HG02623 (cell line): Measurements from ENCODE around the gene MAN1A1.

Experiments
- ATAC-seq: cut with Tn5 transposase; IDR thresholded peaks from one replicate; pipeline ENCODE4 v1.9.1; 2021; ENCODE audit warnings: moderate library complexity; ENCODE audit not compliant: unreplicated experiment

The MAN1A1 gene

DNA sequence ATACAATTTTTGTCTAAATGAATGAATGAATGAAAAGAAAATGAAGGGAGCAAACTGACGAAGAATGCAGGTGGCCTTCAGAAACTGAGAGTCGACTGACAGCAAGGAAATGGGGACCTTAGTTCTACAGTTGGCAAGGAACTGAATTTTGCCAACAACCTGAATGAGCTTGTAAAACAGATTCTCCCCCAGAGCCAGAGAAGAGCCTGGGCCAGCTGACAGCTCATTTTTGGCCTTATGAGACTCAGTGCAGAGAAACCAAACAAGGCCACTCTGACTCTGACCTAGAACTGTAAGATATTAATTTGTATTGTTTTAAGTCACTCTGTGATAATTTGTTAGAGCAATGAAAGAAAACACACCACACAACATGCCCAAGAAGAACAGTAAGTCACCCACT is 21.8 kb downstream of the MAN1A1 start:
- ATAC-seq = no peak

DNA sequence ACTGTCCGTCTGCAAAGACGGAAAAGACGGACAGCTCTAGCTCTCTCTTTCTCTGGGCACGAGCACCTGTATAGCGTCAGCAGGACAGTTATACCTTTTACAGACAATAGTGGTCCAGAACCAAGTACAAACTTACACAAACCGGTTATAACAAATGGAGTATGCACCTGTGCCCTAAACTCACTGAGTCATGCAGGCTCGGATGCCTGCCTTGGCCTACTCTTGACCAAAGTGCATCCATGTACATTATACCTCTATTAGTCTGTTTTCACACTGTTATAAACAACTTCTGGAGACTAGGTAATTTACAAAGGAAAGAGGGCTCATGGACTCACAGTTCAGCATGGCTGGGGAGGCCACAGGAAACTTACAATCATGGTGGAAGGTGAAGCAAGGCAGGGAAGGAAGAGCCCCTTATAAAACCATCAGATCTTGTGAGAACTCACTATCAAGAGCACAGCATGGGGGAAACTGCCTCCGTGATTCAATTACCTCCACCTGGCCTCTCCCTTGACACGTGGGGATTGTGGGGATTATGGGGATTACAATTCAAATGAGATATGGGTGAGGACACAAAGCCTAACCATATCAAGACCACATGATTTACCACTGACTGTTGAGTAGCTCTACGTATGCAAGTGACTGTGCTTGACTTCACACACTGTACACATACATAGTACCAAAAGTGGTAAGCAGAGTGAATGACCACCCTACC is 23.1 kb downstream of the MAN1A1 start:
- no peak for ATAC-seq

DNA sequence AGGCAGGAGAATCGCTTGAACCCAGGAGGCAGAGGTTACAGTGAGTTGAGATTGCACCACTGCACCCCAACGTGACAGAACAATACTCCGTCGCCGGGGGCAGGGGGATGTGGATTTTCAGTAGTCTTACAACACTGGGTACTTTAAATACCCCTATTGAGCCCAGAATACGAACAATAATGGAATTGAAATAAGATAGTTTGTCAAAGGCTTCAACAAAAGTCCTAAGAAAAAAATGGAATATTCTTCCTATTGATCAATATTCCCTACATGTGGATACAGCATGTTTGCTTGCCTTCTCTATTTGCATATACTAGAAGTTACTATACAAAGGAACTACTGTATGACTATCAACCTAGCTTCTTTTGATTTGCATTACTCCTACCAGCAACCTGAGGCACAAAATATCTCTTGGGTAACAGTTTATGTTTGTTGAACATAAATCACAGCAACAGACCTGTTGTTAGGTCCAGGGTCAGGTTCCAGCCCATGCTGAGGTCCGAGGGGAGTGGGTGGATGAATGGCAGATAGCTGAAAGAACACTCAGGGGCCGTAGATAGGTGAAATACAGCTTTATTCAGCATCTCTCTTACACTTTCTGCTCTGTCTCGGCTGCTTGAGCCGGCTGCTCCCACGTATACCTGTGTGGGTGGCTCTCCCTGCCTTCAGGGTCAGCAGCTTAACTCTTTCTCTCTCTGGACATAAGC is 23.8 kb downstream of the MAN1A1 start:
- no peak for ATAC-seq

DNA sequence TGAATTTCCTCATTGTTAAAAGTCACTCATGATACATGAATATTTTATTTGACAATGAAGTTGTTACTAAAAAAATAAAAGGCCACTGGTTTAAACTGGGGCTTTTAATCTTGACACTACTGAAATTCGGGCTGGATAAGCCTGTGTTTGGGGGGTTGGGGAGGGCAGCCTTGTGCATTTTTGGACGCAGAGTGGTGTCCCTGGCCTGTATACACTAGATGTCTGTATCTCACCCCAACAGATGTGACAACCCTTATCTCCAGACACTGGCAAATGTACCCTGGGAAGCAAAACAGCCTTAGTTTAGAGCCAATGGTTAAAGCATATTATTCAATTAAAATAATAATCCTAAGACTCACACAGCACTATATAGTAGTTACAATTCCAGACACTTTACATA is 24.8 kb downstream of the MAN1A1 start:
- ATAC-seq = no peak

DNA sequence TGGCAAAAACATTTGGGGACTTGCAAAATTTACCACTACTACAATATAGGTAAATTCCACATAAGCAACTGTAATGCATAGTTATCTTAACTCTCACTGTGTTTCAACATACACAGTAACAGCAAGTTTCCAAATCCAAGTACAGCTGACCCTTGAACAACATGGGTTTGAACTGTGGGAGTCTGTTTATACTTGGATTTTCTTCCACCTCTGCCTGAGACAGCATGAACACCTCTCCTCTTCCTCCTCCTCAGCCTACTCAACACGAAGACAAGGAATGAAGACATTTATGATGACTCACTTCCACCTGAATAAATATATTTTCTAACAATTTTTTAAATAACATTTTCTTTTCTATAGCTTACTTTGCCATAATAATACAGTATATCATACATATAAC is 25.6 kb downstream of the MAN1A1 start:
- no peak for ATAC-seq

DNA sequence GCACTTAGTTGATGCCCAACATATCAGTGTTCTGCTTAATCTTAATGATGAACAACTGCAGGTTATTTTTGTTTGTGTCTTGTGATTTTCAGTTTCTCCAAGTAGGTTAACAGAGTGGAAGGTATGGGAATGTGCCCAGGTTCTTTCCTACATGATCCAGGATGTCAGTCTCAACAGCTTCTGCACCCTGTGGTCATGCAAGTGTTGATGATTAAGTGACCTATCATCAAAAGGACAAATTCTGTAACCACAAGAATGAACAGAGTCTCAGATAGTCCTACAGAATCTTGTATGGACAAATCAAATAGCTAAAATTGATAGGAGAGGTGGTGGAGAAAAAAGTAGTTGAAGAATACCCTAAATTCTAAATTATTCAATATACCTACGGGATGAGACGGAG is 26.1 kb downstream of the MAN1A1 start:
- no peak for ATAC-seq

DNA sequence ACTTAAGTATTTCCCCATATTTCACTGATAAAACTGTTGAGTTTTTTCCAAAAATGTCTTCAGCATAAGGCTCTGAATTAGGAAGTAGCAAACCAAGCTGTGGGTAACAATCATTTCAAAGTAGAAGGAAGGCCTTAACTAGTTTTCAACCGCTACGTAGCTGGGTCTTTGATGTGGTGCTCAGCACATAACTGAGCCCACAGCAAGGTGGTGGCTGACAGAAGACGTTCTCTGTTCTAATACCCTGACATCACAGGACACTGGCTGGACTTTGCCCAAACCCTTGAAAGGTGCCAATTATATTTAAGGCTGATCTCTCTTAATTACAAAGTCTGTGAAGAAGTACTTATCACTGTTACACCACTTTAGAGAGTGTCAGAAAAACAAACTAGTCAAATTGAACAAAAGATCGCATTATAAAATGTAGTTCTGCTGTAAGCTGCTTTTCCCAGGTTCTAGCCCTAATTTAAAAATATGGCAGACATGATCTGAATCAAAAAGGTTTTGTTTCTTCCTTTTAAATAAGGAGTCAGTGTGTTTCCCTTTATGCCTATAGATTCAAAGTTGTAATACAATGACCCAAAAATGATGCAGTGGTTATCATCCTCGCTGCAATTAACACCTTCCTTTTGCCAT is 26.7 kb downstream of the MAN1A1 start:
- no peak for ATAC-seq

DNA sequence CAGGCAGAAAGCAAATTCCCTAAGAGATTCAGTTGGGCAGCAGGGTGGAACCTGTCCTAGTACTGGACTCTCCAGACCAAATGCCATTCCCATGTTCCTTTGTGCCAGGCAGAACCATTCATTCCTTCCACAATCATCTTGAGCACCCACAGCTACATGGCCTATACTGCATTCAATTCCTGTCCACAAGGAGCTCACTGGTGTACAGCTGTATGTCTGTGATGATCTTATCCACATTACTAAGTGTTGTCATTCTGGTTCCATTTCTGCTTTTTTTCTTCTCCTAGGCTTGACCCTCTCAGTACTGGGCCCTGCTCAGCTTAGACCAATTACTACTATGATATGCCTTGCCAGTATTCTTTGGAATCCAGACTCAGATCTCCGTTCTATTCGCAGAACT is 27.5 kb downstream of the MAN1A1 start:
- ATAC-seq = no peak

DNA sequence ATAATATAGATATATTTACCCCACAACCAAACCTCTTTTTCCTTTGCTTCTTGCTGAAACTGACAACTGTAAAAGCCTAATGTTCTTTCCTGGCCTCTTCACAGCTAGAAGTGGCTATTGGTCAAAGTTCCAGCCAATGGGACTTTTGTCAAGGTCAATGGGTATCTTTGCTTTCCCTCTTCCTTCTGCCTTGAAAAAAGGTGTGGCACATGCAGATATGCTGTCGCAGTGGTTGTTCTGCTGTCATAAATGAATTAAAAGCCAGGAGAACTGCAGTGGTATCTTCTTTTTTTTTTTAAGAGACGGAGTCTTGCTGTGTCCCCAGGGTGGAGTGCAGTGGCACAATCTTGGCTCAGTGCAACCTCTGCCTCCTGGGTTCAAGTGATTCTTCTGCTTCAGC is 29.9 kb downstream of the MAN1A1 start:
- ATAC-seq = no peak

DNA sequence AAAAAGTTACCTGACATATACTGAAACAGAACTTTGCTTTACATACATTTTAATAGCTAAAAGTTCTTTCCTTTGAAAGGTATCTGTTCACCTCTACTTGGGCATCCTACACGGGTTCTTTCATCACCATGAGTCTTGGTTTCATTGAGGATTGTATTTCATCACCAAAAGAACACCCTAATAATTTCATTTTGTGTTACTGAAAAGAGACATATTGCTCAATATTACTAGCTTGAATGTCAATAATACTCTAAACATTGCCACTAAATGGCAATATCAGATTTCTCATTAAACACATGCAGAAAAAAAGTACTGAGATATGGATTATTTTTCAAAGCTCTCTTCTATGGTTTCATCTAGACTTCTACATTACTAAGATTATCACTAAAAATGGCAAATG is 30.8 kb downstream of the MAN1A1 start:
- ATAC-seq = no peak

DNA sequence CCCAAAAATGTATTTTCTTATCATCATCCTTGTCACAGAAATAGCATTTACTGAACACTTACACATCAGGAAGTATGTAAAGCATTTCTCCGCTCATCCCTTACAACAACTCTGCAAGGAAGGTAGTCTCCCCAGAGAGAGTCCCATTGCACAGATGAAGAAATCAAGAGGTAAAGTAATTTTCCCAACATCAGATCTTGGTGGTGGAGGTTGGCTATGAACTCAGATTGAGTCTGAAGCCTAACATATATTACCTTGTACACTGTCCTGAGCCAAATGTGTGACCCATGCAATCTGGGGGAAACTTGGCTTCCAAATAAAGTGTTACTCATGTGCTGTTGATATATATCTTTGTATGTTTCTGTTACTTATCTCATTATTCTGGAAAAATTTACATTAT is 31.4 kb downstream of the MAN1A1 start:
- ATAC-seq = no peak

DNA sequence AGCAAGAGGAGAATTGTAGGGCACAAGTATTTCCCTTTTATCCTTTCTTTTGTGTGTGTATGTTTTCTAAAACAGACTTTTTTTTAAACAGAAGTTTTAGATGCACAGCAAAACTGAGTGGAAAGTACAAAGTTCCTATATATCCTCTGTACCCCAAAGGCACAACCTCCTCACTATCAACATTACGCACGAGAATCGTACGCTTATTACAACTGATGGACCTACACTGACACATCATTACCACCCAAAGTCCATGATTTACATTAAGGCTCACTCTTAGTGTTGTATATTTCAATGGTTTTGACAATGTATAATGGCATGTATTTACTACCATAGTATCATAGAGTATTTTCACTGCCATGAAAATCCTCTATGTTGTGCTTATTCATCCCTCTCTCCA is 32.6 kb downstream of the MAN1A1 start:
- ATAC-seq = no peak

DNA sequence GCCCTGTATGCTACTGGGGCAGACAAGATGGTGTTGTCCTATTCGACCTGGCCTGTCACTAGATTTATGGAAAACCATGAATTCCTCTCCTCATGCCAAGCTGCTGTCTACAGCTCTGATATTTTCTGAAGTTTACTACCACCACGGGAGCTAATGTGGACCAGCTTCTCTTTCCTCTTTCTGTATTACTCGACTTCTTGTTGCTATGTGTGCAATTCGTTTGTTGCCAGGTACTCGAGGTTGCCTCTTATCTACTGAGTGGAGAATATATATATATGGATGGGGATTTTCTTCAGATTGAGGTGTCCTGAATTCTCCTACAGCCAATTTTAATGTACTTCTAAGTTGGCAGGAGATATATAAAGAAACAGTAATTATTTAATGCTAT is 34.7 kb downstream of the MAN1A1 start:
- peak; percentile 42 for ATAC-seq

DNA sequence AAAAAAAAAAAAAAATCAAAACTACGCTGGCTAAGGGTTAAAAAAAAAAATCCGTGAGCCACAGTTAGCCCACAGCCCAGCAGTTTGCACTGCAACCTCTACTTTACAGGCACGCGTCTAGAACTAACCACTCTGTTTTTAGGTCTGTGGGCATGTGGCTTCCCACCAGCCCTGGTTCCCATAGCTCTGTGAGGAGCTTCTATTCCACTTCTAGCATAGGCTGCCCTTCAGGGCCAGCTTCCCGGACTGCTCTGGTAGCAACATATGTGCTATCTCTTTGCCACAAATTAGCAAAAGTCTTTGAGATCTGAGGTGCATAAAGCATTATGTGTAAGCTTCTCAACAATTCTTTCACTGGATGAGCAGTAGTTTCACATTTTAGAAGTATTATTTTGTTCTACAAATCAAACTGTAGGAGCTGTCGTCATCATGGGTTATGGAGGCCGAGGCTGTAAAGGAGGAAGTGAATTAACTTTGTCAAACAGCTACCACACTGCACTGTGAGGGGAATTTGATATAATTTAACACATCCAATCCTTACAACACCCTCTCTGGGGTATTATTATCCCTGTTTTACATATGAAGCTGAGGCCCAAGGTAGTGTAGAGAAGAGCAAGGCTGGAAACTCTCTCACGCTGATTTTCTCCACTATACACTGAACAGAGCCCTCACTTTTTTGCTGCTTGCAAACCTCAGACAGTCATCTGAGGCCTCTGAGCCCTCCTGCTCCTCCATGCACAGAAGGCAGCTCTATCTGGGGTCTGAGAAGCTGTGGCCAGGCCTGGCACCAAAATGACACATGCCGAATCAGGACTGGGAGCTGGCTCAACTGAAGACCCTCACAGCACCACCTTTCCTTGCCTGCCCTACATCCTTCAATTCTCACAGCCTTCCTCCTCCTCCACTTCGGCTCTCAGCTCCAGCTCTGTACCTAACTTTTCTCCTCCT is 35.4 kb downstream of the MAN1A1 start:
- peak; percentile 59 for ATAC-seq

DNA sequence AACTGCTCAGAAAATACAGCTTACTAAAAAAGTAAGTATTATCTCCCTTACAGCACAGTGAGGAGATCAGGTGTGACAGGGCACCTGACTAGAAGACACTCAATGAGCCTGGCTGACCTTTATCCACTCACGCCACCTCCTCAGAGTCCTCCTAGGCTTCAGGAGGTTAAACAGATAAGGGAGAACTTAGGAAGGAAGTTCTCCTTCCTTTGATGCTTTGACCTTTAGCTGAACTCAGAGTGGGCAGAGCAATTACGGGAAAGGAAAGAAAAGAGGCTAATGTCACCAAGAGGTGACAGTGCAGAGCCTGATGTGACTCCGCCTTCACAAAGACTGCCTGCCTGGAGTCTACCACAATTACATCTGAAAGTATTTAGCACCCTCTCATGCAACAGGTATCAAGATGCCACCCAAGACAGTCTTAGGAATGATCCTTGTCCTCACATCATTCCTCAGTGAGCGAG is 36.7 kb downstream of the MAN1A1 start:
- ATAC-seq = peak; percentile 29

DNA sequence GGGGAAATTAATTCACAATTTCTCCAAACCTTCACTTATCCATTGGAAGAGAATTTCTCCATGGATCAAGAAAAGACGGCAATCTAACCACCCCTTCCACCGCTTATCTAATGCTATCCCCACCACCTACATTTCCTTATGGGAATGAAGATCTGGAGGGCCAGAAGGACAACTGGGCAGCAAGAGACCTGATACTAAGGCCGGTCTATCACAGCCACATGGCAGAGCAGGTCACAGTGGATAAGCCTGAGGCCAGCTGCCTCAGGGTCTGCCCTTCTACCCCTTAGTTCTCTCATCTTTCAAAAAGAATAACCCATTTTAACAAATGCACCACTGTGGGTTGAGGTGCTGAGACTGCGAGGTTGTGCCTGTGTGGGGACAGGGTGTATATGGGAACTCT is 37.1 kb downstream of the MAN1A1 start:
- ATAC-seq = no peak

DNA sequence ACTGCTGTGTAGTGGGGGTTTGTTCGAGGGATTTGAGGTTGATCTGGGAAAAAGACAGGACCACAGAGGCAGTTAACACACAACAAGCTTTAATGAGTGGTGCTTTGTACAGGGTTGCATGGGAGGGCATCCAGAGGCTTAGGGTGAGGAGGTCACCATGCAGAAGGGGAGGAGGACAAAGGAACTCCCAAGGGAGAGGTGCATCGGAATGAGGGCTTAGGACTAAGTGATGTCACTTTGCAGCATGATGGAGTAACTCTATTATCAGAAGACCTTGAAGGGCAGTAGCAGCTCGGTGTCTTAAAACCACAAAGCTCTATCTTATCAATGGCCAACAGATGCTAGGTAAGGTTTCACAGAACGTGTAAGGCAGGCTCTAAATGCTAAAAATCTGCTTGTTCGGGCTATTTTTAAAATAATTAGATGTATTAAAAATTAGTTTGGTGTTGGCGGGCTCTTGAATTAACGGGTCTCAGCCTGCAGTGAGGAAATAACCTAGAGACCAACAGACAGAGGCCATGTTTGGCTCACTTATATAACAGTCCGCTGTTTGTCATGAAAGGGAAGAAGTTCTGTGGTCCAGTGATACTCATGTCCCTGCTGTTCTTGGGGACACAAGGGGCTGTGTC is 37.9 kb downstream of the MAN1A1 start:
- ATAC-seq = no peak

DNA sequence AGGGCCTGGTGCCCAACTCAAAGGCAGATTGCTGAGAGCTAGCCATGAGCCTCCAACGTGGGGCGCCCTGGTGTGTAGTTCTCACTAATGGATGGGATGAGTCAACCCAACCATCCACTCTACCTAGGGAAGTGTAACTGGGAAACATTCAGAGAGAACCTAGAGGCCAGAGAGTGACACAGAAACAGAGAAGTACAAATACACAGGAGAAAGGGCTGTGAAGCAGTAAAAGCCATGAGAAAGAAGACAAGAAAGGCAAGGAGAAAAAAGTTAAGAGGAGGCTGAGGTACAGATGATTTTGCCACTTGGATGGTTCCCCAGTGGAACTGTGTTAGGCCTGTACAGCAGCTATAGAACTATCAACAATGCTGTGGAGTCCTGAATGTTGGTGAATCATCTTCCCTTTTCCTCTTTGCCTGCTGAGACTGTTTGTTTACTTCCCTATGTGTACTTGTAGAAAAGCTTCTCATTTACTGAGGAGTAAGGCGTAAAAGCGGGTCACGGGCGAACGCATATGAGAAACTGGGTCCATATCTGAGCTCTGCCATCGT is 39.0 kb downstream of the MAN1A1 start:
- no peak for ATAC-seq

DNA sequence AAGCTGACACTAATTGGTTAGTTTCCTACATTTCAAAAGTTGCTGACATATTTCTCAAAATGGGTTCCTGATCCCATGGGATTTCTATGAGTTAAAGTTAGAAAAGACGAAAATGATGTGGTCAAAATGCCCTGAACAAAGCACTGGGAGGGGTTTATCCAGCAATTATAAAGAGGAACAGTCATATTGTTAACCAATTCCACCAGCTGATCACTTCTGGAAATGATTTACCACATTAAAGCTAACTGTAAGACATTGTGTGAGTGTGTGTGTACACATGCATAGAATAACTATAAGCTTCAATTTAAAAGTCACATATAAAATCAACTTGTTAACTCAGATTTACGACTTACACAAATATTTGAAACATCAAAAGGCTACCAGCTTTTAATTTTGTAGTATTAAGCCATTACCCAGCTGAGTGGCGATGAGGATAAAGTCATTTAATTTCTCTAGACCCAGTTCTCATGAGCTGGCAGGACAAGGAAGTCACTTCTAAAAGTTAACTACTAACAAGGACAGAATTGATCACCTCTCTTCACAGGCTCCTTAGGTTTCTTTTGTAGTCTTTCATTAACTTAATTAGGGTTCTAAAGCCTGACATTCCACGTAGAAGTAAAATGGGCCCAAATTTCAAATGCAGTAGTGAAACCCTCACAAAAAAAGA is 40.4 kb downstream of the MAN1A1 start:
- ATAC-seq = no peak

DNA sequence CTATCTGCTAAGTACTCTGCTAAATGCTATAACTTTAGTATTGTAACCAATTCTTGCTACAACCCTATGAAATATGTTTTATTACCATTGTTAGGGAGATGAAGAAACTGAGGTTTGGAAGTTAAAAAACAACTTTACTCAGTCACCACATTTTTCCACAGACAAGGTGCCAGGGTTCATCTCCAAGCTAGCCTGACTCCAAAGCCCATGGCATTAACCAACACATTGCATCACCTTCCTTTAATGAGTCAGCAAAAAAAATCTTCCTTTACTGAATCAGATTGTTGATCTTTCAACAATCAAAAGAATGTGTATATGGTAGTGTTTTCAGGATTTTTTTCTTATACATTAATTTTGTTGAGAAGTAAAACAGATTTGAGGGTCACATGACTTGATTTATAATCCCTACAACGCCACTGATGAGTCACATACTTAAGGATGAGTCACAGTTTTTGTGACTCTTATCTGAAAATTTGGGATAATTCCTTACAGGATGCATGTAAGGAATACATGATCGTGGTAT is 41.5 kb downstream of the MAN1A1 start:
- no peak for ATAC-seq
